Measurements from ENCODE around the gene APOBEC4. TPM values are rescaled to one million over a fixed set of nuclear protein-coding genes. Genes with fewer than 3 reads are reported as not detected.
"Not testable (repeated sequence)": the region's sequence is repeated elsewhere in the genome, so short reads cannot be mapped to it uniquely, and the experiment has no call there.

The APOBEC4 gene
- total RNA-seq, 1 experiment from 2014 or later, result not detected

DNA sequence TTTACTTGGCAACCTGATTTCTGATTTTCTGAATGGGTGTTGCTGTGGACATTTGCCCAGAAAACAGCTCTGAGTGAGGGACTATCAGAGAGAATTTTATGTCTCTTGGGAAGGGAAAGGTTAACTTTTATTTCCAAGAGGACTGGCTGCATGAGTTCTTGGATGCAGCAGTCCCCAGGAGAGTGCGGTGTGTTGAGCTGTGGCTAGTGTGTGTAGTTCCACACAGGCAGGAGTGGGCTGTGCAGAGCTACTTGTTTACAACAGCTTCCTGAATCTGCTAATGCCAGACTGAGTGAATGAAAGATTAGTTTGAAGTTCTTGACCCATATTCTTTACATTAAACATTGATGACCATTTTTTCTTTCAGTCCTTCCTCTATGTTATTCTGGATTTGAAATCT, 41.0 kb upstream of the APOBEC4 start:
- Histone ChIP-seq H4K20me1 (ENCODE audit: insufficient read depth, low read depth, low read length) (no peaks in the 10 kb centered on the region), H3K9me2 (replicated peaks; ENCODE audit: insufficient read depth, low read length) (no peaks in the 10 kb centered on the region), H3K27me3 (ENCODE audit: low read length) (no peaks in the 10 kb centered on the region), H3K4me1 (ENCODE audit: low read length) (peaks cover 13% of the 10 kb centered on the region), H3K9ac (ENCODE audit: low read length) (no peak overlapping the region), H3K27ac (ENCODE audit: low read length) (no peak overlapping the region), H3K4me2 (ENCODE audit: low read depth, low read length, poor library complexity, severe bottlenecking) (no peak overlapping the region), H3K9me3 (ENCODE audit: low read length) (no peaks in the 10 kb centered on the region), H3K36me3 (ENCODE audit: insufficient read depth, low read length) (no peaks in the 10 kb centered on the region), H2AFZ (ENCODE audit: low read length) (no peak overlapping the region), H3K4me3 (ENCODE audit: low read length) (no peak overlapping the region), H3K79me2 (ENCODE audit: low read length) (no peaks in the 10 kb centered on the region)
- no peak for DNase-seq

GRCh38 chr1:183693521-183693920, 40.4 kb upstream of the APOBEC4 start:
- Histone ChIP-seq H3K79me2 (ENCODE audit: low read length) (no peaks in the 10 kb centered on the region), H3K9me2 (replicated peaks; ENCODE audit: insufficient read depth, low read length) (no peaks in the 10 kb centered on the region), H3K9ac (ENCODE audit: low read length) (no peak overlapping the region), H2AFZ (ENCODE audit: low read length) (no peak overlapping the region), H3K36me3 (ENCODE audit: insufficient read depth, low read length) (no peaks in the 10 kb centered on the region), H3K4me2 (ENCODE audit: low read depth, low read length, poor library complexity, severe bottlenecking) (no peak overlapping the region), H4K20me1 (ENCODE audit: insufficient read depth, low read depth, low read length) (no peaks in the 10 kb centered on the region), H3K9me3 (ENCODE audit: low read length) (no peaks in the 10 kb centered on the region), H3K4me1 (ENCODE audit: low read length) (peaks cover 16% of the 10 kb centered on the region), H3K27me3 (ENCODE audit: low read length) (no peaks in the 10 kb centered on the region), H3K4me3 (ENCODE audit: low read length) (no peak overlapping the region), H3K27ac (ENCODE audit: low read length) (no peak overlapping the region)
- DNase-seq, result no peak

GRCh38 chr1:183689762-183690204, 36.7 kb upstream of the APOBEC4 start:
- Histone ChIP-seq H3K4me1 (ENCODE audit: low read length) (peaks cover 45% of the 10 kb centered on the region), H3K9ac (ENCODE audit: low read length) (no peak overlapping the region), H3K27me3 (ENCODE audit: low read length) (no peaks in the 10 kb centered on the region), H2AFZ (ENCODE audit: low read length) (peak overlapping the region; percentile 17; the same call in 1 of the 2 replicates), H3K79me2 (ENCODE audit: low read length) (no peaks in the 10 kb centered on the region), H3K36me3 (ENCODE audit: insufficient read depth, low read length) (no peaks in the 10 kb centered on the region), H3K4me2 (ENCODE audit: low read depth, low read length, poor library complexity, severe bottlenecking) (peak overlapping the region; percentile 5), H3K4me3 (ENCODE audit: low read length) (no peak overlapping the region), H4K20me1 (ENCODE audit: insufficient read depth, low read depth, low read length) (no peaks in the 10 kb centered on the region), H3K9me3 (ENCODE audit: low read length) (no peaks in the 10 kb centered on the region), H3K27ac (ENCODE audit: low read length) (no peak overlapping the region), H3K9me2 (replicated peaks; ENCODE audit: insufficient read depth, low read length) (no peaks in the 10 kb centered on the region)
- peak; percentile 50 for DNase-seq

GRCh38 chr1:183688341-183689060, 35.4 kb upstream of the APOBEC4 start:
- H3K27ac ChIP-seq (ENCODE audit: low read length), result 0 out of 2 replicates have a peak overlapping the region, but pooled peaks have one; percentile 28
- peaks cover 45% of the 10 kb centered on the region for H3K4me1 ChIP-seq (ENCODE audit: low read length)
- H3K4me2 ChIP-seq (ENCODE audit: low read depth, low read length, poor library complexity, severe bottlenecking), result no peak overlapping the region
- H4K20me1 ChIP-seq (ENCODE audit: insufficient read depth, low read depth, low read length), result no peaks in the 10 kb centered on the region
- H3K36me3 ChIP-seq (ENCODE audit: insufficient read depth, low read length), result no peaks in the 10 kb centered on the region
- no peaks in the 10 kb centered on the region for H3K9me2 ChIP-seq (replicated peaks; ENCODE audit: insufficient read depth, low read length)
- no peaks in the 10 kb centered on the region for H3K9me3 ChIP-seq (ENCODE audit: low read length)
- no peak for DNase-seq
- 0 out of 2 replicates have a peak overlapping the region, but pooled peaks have one; percentile 52 for H2AFZ ChIP-seq (ENCODE audit: low read length)
- H3K9ac ChIP-seq (ENCODE audit: low read length), result no peak overlapping the region
- no peaks in the 10 kb centered on the region for H3K79me2 ChIP-seq (ENCODE audit: low read length)
- H3K4me3 ChIP-seq (ENCODE audit: low read length), result no peak overlapping the region
- H3K27me3 ChIP-seq (ENCODE audit: low read length), result no peaks in the 10 kb centered on the region

DNA sequence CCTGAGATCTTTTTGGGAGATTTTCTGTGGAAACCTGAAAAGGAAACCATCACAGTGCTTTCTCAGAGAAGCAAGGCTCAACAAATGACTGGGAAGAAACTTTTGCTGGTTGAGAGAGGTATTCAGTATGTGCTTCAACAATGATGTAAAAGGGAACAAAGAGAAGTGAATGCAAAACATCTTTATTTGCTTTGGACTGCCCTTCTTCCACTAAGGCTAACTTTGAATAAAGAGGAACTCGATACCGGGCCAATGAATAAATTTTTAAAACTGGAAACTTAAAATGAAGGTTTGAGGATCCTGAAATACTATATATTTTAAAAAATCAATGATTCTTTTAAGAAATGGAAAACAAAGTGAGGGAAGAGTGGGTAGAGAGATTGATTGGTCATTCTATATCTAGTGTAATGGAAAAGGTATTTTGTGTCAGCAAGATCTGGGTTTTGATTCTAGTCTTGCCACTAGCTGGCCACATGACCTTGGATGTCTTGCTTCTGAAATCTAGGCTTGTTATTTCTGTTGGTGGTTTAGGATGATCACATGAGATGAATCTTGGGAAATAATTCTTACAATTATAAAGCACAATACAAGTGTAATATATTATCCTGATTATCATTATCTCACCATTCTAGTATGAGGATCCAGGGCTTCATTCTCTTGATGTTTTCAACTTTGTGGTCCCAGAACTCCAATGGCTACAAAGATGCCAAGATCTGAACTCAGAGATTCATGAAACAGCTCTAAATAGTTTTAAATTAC, 34.6 kb upstream of the APOBEC4 start:
- Histone ChIP-seq H3K9ac (ENCODE audit: low read length) (no peak overlapping the region), H4K20me1 (ENCODE audit: insufficient read depth, low read depth, low read length) (no peaks in the 10 kb centered on the region), H3K27ac (ENCODE audit: low read length) (peak overlapping the region; percentile 28; the same call in 1 of the 2 replicates), H3K9me2 (replicated peaks; ENCODE audit: insufficient read depth, low read length) (no peaks in the 10 kb centered on the region), H3K27me3 (ENCODE audit: low read length) (no peaks in the 10 kb centered on the region), H3K4me1 (ENCODE audit: low read length) (peaks cover 45% of the 10 kb centered on the region), H3K4me2 (ENCODE audit: low read depth, low read length, poor library complexity, severe bottlenecking) (peak overlapping the region; percentile 55), H3K36me3 (ENCODE audit: insufficient read depth, low read length) (no peaks in the 10 kb centered on the region), H2AFZ (ENCODE audit: low read length) (peak overlapping the region; percentile 52; the same call in 1 of the 2 replicates), H3K9me3 (ENCODE audit: low read length) (no peaks in the 10 kb centered on the region), H3K79me2 (ENCODE audit: low read length) (no peaks in the 10 kb centered on the region), H3K4me3 (ENCODE audit: low read length) (0 out of 2 replicates have a peak overlapping the region, but pooled peaks have one; percentile 4)
- peak; percentile 71 for DNase-seq

GRCh38 chr1:183686229-183686628, 33.1 kb upstream of the APOBEC4 start:
- H3K36me3 ChIP-seq (ENCODE audit: insufficient read depth, low read length), result no peaks in the 10 kb centered on the region
- H3K9me2 ChIP-seq (replicated peaks; ENCODE audit: insufficient read depth, low read length), result no peaks in the 10 kb centered on the region
- H3K79me2 ChIP-seq (ENCODE audit: low read length), result no peaks in the 10 kb centered on the region
- no peak overlapping the region for H2AFZ ChIP-seq (ENCODE audit: low read length)
- H3K27ac ChIP-seq (ENCODE audit: low read length), result no peak overlapping the region
- H3K9me3 ChIP-seq (ENCODE audit: low read length), result no peaks in the 10 kb centered on the region
- H4K20me1 ChIP-seq (ENCODE audit: insufficient read depth, low read depth, low read length), result no peaks in the 10 kb centered on the region
- H3K9ac ChIP-seq (ENCODE audit: low read length), result no peak overlapping the region
- no peaks in the 10 kb centered on the region for H3K27me3 ChIP-seq (ENCODE audit: low read length)
- H3K4me2 ChIP-seq (ENCODE audit: low read depth, low read length, poor library complexity, severe bottlenecking), result no peak overlapping the region
- no peak for DNase-seq
- H3K4me3 ChIP-seq (ENCODE audit: low read length), result no peak overlapping the region
- peaks cover 45% of the 10 kb centered on the region for H3K4me1 ChIP-seq (ENCODE audit: low read length)

DNA sequence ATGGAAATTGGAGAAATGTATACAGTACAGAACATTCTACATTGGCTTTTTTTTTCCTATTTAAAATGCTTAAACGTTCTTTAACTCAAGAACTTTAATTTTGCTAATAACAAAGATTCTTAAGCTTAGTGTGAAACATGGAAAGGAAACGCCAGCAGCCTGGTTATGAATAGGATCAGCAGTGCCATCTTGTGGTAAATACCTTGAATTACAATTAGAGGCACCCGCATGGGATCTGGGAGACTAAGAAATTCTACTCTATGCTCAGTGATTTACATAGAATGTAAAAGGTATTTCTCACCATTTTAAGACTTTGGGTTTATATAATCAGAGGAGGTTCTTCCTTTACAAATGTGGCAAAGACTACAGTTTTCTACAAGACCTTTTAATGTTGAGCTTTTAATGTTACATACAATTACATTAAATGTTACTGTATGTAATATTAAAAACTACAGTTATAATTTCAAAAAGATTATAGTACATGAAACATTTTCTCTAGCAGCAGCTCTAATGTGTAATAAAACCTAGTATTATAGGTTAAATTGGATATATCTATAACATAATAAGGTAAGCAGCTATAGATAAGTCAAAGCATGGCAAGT, 32.1 kb upstream of the APOBEC4 start:
- Histone ChIP-seq H3K27ac (ENCODE audit: low read length) (no peak overlapping the region), H3K4me1 (ENCODE audit: low read length) (peaks cover 44% of the 10 kb centered on the region), H3K9me2 (replicated peaks; ENCODE audit: insufficient read depth, low read length) (no peaks in the 10 kb centered on the region), H3K4me3 (ENCODE audit: low read length) (no peak overlapping the region), H3K36me3 (ENCODE audit: insufficient read depth, low read length) (no peaks in the 10 kb centered on the region), H4K20me1 (ENCODE audit: insufficient read depth, low read depth, low read length) (no peaks in the 10 kb centered on the region), H3K79me2 (ENCODE audit: low read length) (no peaks in the 10 kb centered on the region), H3K9me3 (ENCODE audit: low read length) (no peaks in the 10 kb centered on the region), H2AFZ (ENCODE audit: low read length) (no peak overlapping the region), H3K9ac (ENCODE audit: low read length) (no peak overlapping the region), H3K27me3 (ENCODE audit: low read length) (no peaks in the 10 kb centered on the region), H3K4me2 (ENCODE audit: low read depth, low read length, poor library complexity, severe bottlenecking) (no peak overlapping the region)
- peak; percentile 88 for DNase-seq

GRCh38 chr1:183679363-183679762, 26.2 kb upstream of the APOBEC4 start:
- H3K4me1 ChIP-seq (ENCODE audit: low read length); H3K36me3 ChIP-seq (ENCODE audit: insufficient read depth, low read length); H4K20me1 ChIP-seq (ENCODE audit: insufficient read depth, low read depth, low read length); H3K9me2 ChIP-seq (replicated peaks; ENCODE audit: insufficient read depth, low read length); H3K9ac ChIP-seq (ENCODE audit: low read length); H3K9me3 ChIP-seq (ENCODE audit: low read length); H3K4me2 ChIP-seq (ENCODE audit: low read depth, low read length, poor library complexity, severe bottlenecking); H3K27ac ChIP-seq (ENCODE audit: low read length); H3K27me3 ChIP-seq (ENCODE audit: low read length); H2AFZ ChIP-seq (ENCODE audit: low read length); H3K4me3 ChIP-seq (ENCODE audit: low read length); H3K79me2 ChIP-seq (ENCODE audit: low read length); DNase-seq: not testable (repeated sequence)
